HG03045 (cell line): ENCODE data around the gene FABP7.

ENCODE experiments used
- ATAC-seq: cut with Tn5 transposase; IDR thresholded peaks from one replicate; pipeline ENCODE4 v1.9.1; 2021; ENCODE audit warnings: mild to moderate bottlenecking, moderate library complexity; ENCODE audit not compliant: unreplicated experiment

FABP7 gene

DNA sequence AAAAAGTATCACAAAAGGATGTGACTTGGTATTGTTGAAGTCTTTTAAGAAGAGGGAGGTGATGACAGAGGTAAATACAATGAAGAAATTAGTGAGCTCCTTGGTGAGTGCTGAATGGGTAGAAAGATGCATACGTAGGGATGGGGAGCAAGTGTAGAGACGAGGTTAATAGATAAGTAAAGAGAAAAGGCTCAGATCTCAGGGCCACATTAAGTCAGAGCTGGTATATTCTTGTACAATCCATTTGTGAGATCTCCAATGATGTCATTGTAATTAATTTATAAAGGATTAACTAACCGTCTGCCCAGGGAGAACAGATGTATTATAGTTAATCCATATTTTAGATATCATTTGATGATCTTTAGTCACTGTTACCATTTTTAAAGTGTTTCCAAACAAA is 52.9 kb downstream of the FABP7 start:
- ATAC-seq, result no peak

DNA sequence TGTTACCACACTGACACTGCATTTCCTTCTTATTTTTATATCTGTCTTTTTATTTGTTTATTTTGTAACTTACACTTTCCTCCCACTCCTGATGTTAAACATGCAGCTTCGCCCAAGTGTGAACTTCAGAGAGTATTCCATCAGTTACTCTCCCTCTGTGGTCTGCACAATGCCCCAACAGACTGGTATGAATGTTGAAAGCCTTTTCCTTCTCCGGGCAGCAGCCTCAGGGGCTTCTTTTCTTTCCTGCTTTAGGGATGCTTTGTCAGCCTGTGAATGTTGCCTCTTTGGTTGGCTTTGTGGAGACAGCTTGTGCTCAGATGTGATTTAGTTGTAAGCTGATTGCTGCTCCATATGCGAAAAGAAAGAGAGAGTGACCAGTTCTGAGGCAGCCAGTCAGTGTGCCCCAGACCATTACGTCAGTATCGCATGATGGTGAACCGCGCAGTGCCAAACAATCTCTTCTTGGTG is 53.5 kb downstream of the FABP7 start:
- ATAC-seq, result no peak
